GM23338 (cell line): ENCODE results near the gene LSP1. TPM values are rescaled to one million over a fixed set of nuclear protein-coding genes. Genes with fewer than 3 reads are reported as not detected.

Source experiments
- ATAC-seq: fragments of 200-7000 bp; cut with Tn5 transposase; 3 replicates; pipeline ENCODE4 v1.9.1; 2020
- DNase-seq: peaks from one replicate; pipeline ENCODE4 v3.0.0-alpha.2; 2015; ENCODE audit warnings: low spot score
- H2AFZ ChIP-seq: fragments of 200-600 bp; sonication (generic); 2 replicates; pipeline ENCODE4 v1.8.0; 2016; ENCODE audit warnings: antibody characterized with exemption, mild to moderate bottlenecking, moderate library complexity
- H3F3A ChIP-seq: fragments of 200-600 bp; sonication (generic); replicated peaks from 2 replicates; pipeline ENCODE4 v1.8.0; 2017; ENCODE audit warnings: antibody characterized with exemption, mixed run types, low read depth
- H3K27ac ChIP-seq: fragments of 200-600 bp; sonication (generic); 2 replicates; pipeline ENCODE4 v1.6.1; 2016; ENCODE audit warnings: low read depth
- H3K27me3 ChIP-seq: fragments of 200-600 bp; sonication (generic); 2 replicates; pipeline ENCODE4 v1.8.0; 2016; ENCODE audit warnings: mild to moderate bottlenecking, mixed run types, moderate library complexity; ENCODE audit not compliant: insufficient read depth
- H3K36me3 ChIP-seq: fragments of 200-600 bp; sonication (generic); 2 replicates; pipeline ENCODE4 v1.8.0; 2016; ENCODE audit warnings: mild to moderate bottlenecking; ENCODE audit not compliant: insufficient read depth
- H3K4me1 ChIP-seq: fragments of 200-600 bp; sonication (generic); 2 replicates; pipeline ENCODE4 v1.8.0; 2016; ENCODE audit warnings: mild to moderate bottlenecking, moderate library complexity; ENCODE audit not compliant: insufficient read depth
- H3K4me2 ChIP-seq: fragments of 200-600 bp; sonication (generic); 2 replicates; pipeline ENCODE4 v1.7.1; 2017; ENCODE audit warnings: mixed run types
- H3K4me3 ChIP-seq: fragments of 200-600 bp; sonication (generic); 2 replicates; pipeline ENCODE4 v1.6.1; 2016; ENCODE audit warnings: mixed run types
- H3K79me2 ChIP-seq: fragments of 200-600 bp; sonication (generic); replicated peaks from 2 replicates; pipeline ENCODE4 v1.8.0; 2017; ENCODE audit warnings: mild to moderate bottlenecking; ENCODE audit not compliant: insufficient read depth
- H3K9me2 ChIP-seq: fragments of 200-600 bp; sonication (generic); 2 replicates; pipeline ENCODE4 v1.8.0; 2017; ENCODE audit not compliant: insufficient read depth
- H4K20me1 ChIP-seq: fragments of 200-600 bp; sonication (generic); replicated peaks from 2 replicates; pipeline ENCODE4 v1.8.0; 2017; ENCODE audit warnings: mild to moderate bottlenecking; ENCODE audit not compliant: insufficient read depth
- H3K27ac Mint-ChIP-seq: 2 replicates; pipeline ENCODE4 v1.8.0; 2020; ENCODE audit warnings: inconsistent platforms, mild to moderate bottlenecking, moderate library complexity, mixed read lengths
- H3K27me3 Mint-ChIP-seq: 3 replicates; pipeline ENCODE4 v1.8.0; 2022; ENCODE audit warnings: low read depth, mild to moderate bottlenecking, moderate library complexity, mixed read lengths, inconsistent platforms; ENCODE audit not compliant: insufficient read depth, poor library complexity
- H3K36me3 Mint-ChIP-seq: 3 replicates; pipeline ENCODE4 v1.8.0; 2021; ENCODE audit warnings: low read depth, mild to moderate bottlenecking, inconsistent platforms, moderate library complexity, mixed read lengths
- H3K4me1 Mint-ChIP-seq: 3 replicates; pipeline ENCODE4 v1.8.0; 2020; ENCODE audit warnings: mild to moderate bottlenecking, inconsistent platforms, mixed read lengths
- H3K4me3 Mint-ChIP-seq: 3 replicates; pipeline ENCODE4 v1.8.0; 2021; ENCODE audit warnings: moderate library complexity, mild to moderate bottlenecking, inconsistent platforms, mixed read lengths
- H3K9me3 Mint-ChIP-seq: 3 replicates; pipeline ENCODE4 v1.8.0; 2020; ENCODE audit warnings: moderate library complexity, mild to moderate bottlenecking, inconsistent platforms, mixed read lengths
- CREB1 ChIP-seq: fragments of 250-450 bp; sonication (Bioruptor Pico); IDR thresholded peaks from 2 replicates; pipeline ENCODE4 v1.5.0; 2020; ENCODE audit warnings: low read depth, mild to moderate bottlenecking, moderate library complexity
- ETS1 ChIP-seq: IDR thresholded peaks from 2 replicates; pipeline ENCODE4 v1.6.1; 2016; ENCODE audit warnings: antibody characterized with exemption
- EZH2 ChIP-seq: fragments of 200-600 bp; sonication (generic); IDR thresholded peaks from one replicate; pipeline ENCODE4 v1.8.0; 2017; ENCODE audit warnings: antibody characterized with exemption, mild to moderate bottlenecking, low read depth; ENCODE audit not compliant: unreplicated experiment
- POLR2AphosphoS5 ChIP-seq: IDR thresholded peaks from 2 replicates; pipeline ENCODE4 v1.6.1; 2016; ENCODE audit warnings: antibody characterized with exemption, low read depth
- REST ChIP-seq: IDR thresholded peaks from one replicate; pipeline ENCODE4 v1.6.1; 2018; ENCODE audit warnings: antibody characterized with exemption; ENCODE audit not compliant: unreplicated experiment
- STAT1 ChIP-seq: IDR thresholded peaks from one replicate; pipeline ENCODE4 v1.6.1; 2016; ENCODE audit warnings: antibody characterized with exemption; ENCODE audit not compliant: unreplicated experiment
- ZNF114 ChIP-seq: fragments of 250-450 bp; sonication (Bioruptor Pico); IDR thresholded peaks from 2 replicates; pipeline ENCODE4 v1.5.0; 2020; ENCODE audit warnings: mild to moderate bottlenecking, moderate library complexity
- ZNF331 ChIP-seq: fragments of 250-450 bp; sonication (Bioruptor Pico); IDR thresholded peaks from 2 replicates; pipeline ENCODE4 v1.5.0; 2020; ENCODE audit warnings: low read depth, mild to moderate bottlenecking, moderate library complexity
- ZNF462 ChIP-seq: fragments of 250-450 bp; sonication (Bioruptor Pico); IDR thresholded peaks from 2 replicates; pipeline ENCODE4 v1.5.0; 2020; ENCODE audit warnings: mild to moderate bottlenecking, moderate library complexity
- polyA plus RNA-seq: library from polyadenylated mRNA; unstranded; fragments of >200 nt; fragmentation: Nextera tagmentation; extraction: Ambion mirVana; gene quantifications from 2 replicates; pipeline ENCODE4 v1.2.1, GENCODE V29; 2016
- total RNA-seq: library from RNA; depleted of rRNA; stranded (reverse); fragments of >200 nt; shearing (Covaris generic); gene quantifications from 2 replicates; pipeline ENCODE4 v1.2.3, GENCODE V29; 2014
- TF ChIP-seq, protein P1 (sequence below), 2 experiments: fragments of 200-600 bp in 1 of 2; sonication (generic) in 1 of 2; conservative IDR thresholded peaks; 2 replicates each; pipeline versions ENCODE4 v1.5.1 to v1.6.1; 2016 to 2017; ENCODE audit warnings: antibody characterized with exemption in 2 of 2, low read depth in 2 of 2, mild to moderate bottlenecking in 2 of 2, moderate library complexity in 1 of 2

The LSP1 gene
- total and polyA plus RNA-seq, 2 experiments from 2014 or later: 0.84 TPM; not detected in 1

DNA sequence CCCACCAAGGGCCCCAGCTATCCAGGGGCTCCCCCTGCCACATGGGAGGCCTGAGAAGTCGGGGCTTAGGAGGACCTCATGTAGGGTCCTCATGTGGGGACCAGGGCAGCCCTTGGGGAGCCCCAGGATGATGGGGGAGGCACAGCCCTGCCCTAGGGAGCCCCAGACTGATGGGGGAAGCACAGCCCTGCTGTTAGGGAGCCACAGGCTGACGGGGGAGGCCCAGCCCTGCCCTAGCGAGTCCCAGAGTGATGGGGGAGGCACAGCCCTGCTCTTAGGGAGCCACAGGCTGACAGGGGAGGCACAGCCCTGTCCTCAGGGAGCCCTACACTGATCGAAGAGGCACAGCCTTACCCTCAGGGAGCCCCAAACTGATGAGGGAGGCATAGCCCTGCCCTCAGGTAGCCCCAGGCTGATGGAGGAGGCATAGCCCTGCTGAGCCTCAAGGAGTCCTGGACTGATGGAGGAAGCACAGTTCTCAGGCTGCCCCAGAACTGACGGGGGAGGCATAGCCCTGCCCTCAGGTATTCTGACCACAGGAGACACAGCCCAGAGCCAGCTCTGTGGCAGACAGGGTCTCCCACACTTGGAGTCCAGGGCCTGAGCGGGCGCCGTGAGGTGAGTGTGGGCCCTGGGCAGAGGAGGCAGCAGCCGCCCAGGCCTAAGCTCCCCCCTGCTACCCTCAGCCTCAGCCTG lies 28.0 kb downstream of the LSP1 start:
- H3K27me3 ChIP-seq: no peaks in the 10 kb centered on the region
- Mint-ChIP-seq H3K4me3 (no peak overlapping the region), H3K27me3 (peaks cover 4% of the 10 kb centered on the region), H3K27ac (no peak overlapping the region), H3K4me1 (no peaks in the 10 kb centered on the region; the same call in 2 of the 3 replicates), H3K36me3 (no peaks in the 10 kb centered on the region), H3K9me3 (no peaks in the 10 kb centered on the region)
- H3K4me2 ChIP-seq: no peak overlapping the region
- TF ChIP-seq EZH2 (no peak), POLR2AphosphoS5 (no peak), REST (no peak), CREB1 (CRISPR knock-in tag) (no peak), ZNF114 (CRISPR knock-in tag) (no peak), ZNF331 (no peak), STAT1 (no peak), ETS1 (no peak), ZNF462 (CRISPR knock-in tag) (no peak)
- TF ChIP-seq, protein P1, sequence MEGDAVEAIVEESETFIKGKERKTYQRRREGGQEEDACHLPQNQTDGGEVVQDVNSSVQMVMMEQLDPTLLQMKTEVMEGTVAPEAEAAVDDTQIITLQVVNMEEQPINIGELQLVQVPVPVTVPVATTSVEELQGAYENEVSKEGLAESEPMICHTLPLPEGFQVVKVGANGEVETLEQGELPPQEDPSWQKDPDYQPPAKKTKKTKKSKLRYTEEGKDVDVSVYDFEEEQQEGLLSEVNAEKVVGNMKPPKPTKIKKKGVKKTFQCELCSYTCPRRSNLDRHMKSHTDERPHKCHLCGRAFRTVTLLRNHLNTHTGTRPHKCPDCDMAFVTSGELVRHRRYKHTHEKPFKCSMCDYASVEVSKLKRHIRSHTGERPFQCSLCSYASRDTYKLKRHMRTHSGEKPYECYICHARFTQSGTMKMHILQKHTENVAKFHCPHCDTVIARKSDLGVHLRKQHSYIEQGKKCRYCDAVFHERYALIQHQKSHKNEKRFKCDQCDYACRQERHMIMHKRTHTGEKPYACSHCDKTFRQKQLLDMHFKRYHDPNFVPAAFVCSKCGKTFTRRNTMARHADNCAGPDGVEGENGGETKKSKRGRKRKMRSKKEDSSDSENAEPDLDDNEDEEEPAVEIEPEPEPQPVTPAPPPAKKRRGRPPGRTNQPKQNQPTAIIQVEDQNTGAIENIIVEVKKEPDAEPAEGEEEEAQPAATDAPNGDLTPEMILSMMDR (conservative IDR thresholded peaks at IDR 0.05; ENCODE audit: low read depth in 2 of 2): no peak
- no peaks in the 10 kb centered on the region for H3K9me2 ChIP-seq
- no peak overlapping the region for H2AFZ ChIP-seq
- ATAC-seq (no peak), DNase-seq (no peak)
- H3K4me3 ChIP-seq: no peak overlapping the region
- no peaks in the 10 kb centered on the region for H3F3A ChIP-seq
- H3K79me2 ChIP-seq: no peaks in the 10 kb centered on the region
- H3K4me1 ChIP-seq: no peaks in the 10 kb centered on the region
- H3K27ac ChIP-seq: no peak overlapping the region
- H4K20me1 ChIP-seq: no peaks in the 10 kb centered on the region
- no peaks in the 10 kb centered on the region for H3K36me3 ChIP-seq
